D721Med (cell line): ENCODE results near the gene SSR3.

Experiments
- DNase-seq: peaks from one replicate; pipeline ENCODE4 v3.0.0; 2011; ENCODE audit warnings: low spot score; ENCODE audit not compliant: insufficient read length
- FAIRE-seq: peaks from 2 replicates; lab custom pipeline; 2011; peaks lifted over from hg19 to GRCh38; lab: Jason Lieb, UNC
- TF ChIP-seq, protein P1 (sequence below): IDR thresholded peaks from 2 replicates; pipeline ENCODE4 v1.5.1; 2012; ENCODE audit warnings: mild to moderate bottlenecking, control low read depth; ENCODE audit not compliant: insufficient read depth; ENCODE audit errors: missing control alignments

Gene SSR3

DNA sequence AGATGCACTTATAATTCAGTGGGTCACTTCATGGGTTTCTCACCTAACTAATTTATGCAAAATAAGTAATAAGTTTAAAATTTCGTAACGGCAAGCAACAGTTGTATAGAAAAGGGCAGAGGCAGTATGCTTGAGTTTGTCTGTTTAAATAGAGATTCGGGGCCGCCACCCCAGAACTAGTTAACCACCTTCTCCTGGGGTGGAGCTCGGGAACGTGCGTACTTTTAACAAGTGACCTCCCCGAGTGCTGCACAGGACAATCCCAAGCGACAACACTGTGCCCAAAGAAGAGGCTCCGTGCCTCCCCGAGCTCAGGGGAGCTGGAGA, 439 bp downstream of the SSR3 start:
- no peak for DNase-seq
- no peak for FAIRE-seq

DNA sequence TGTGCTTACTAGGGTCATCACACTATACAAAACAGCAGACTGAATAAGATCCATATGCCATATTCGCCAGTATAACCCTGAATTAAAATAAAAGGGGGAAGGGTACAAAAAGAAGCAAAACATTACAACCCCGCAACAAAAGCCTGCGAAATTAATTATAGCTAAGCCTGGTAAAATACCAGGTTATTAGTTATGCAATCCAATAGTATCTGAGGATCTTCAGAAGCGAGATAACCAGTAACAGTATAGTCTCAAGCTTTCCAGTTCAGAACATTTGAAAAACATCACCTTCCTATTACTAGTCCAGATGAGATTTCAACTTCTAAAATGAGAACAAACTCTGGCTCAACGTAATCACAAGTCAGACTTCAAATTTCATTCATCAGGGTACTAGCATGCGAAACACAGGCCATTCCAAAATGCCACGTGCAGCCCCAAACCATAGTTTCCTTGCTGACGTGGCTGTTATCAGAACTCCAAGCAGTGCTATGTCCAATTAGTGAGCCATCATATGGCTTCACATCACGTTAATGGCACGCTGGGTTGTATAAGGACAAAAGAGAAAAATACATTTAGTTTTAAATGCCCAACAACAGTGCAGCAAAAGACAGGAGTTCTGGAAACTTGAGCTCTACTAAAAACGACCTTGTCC, 1.1 kb downstream of the SSR3 start:
- TF ChIP-seq, protein P1, sequence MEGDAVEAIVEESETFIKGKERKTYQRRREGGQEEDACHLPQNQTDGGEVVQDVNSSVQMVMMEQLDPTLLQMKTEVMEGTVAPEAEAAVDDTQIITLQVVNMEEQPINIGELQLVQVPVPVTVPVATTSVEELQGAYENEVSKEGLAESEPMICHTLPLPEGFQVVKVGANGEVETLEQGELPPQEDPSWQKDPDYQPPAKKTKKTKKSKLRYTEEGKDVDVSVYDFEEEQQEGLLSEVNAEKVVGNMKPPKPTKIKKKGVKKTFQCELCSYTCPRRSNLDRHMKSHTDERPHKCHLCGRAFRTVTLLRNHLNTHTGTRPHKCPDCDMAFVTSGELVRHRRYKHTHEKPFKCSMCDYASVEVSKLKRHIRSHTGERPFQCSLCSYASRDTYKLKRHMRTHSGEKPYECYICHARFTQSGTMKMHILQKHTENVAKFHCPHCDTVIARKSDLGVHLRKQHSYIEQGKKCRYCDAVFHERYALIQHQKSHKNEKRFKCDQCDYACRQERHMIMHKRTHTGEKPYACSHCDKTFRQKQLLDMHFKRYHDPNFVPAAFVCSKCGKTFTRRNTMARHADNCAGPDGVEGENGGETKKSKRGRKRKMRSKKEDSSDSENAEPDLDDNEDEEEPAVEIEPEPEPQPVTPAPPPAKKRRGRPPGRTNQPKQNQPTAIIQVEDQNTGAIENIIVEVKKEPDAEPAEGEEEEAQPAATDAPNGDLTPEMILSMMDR = no peak
- FAIRE-seq = no peak
- DNase-seq = no peak

More for the DNA sequence above, 439 bp downstream of the SSR3 start:
- TF ChIP-seq, protein P1 = no peak

DNA sequence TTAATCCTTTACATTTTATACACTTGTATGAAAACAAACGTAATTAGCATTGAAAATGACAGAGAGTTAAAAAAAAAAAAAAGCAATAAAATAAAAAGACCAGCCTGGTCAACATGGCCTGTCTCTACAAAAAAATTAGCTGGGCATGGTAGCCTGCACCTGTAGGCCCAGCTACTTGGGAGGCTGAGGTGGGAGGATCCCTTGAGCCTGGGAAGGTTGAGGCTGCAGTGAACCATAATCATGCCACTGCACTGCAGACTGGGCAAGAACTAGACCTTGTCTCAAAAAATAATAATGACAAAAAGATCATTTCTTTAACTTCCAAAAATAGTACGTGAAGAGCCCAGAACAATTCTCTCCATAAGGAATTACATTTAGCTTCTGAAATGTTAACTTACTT, 1.9 kb downstream of the SSR3 start:
- DNase-seq (no peak), FAIRE-seq (no peak)
- TF ChIP-seq, protein P1 = no peak

DNA sequence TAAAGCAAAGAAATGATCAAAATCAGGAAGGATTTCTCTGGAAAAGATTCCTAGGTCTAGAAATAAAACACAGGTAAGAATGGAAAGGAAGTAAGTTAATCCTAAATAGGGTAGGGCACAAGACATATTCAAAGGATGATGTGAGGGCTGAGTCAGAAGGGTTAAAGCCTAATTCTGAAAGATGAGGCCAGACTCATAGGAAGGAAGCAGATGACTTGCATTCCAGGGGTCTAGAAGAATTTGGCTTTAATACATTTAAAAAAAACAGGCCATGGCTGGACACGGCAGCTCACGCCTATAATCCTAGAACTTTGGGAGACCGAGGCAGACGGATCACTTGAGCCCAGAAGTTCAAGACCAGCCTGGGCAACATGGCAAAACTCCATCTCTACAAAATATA, 3.2 kb downstream of the SSR3 start:
- DNase-seq (no peak), FAIRE-seq (no peak)
- TF ChIP-seq, protein P1 = no peak

DNA sequence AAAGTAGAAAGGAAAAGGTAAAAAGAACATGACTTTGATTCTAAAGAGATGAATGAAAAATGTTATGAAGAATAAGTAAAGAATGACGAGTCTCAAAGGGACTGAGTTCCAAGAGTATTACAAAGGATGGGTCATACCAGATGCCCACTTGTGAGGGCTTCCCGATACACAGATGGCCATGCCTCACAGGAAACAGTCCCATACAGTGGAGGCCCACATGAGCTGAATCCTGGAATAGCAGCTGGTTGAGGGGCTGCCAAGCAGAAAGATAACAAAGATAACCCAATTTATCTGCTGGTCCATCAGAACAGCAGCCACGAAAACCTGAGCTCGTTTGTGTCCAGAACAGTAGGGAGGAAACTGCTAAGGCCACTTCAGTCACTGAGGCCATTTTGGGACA, 3.7 kb downstream of the SSR3 start:
- TF ChIP-seq, protein P1 = no peak
- no peak for FAIRE-seq
- no peak for DNase-seq

DNA sequence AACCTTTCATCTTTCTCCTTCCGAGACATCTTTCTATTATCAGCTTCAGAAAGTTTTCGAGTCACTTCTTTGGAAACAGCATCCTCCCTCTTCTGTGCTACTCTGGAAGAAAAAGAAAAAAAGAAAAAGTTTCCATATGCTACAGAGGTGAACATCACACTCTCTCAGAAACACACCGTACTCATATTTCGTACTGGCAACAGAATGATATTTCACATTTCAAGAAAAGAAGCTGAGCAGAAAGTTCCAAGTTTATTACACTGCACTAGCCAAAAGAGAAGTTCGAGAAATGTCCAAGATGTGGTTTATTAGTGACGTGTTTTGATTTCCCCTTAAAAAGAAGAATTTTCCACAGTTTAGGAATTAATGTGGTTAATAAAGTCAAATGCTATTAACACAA, 6.0 kb downstream of the SSR3 start:
- TF ChIP-seq, protein P1 = no peak
- DNase-seq = no peak
- no peak for FAIRE-seq

DNA sequence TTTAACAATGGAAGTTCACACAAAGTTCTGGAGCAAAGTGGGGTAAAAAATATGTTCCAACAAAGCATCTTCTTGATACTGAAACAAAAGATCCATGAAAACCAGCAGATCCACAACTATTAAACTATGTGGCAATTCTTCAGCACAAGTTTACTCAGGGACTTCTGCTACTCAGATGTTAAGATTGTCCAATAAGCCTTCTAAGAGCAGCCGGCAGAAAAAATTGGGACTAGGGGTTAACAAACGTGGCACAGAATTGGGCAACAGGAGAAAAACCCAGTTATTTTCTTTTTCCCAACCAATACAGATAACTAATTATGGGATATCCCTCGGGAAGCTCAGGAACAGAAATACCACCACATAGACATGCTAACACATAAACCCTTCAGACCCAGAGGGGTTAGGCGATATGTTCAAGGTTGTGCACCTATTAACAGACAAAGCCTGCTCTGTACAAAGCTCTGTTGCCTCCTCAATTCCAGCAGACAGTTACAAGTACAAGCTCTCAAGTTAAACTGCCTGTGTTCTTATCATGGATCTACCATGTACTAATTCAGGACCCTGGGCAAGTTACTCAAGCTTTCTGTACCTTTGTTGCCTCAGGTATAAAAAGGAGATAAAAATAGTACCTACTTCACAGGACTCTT, 6.8 kb downstream of the SSR3 start:
- TF ChIP-seq, protein P1 = no peak
- DNase-seq (no peak), FAIRE-seq (no peak)
